CD4-positive, alpha-beta memory T cell (primary cell): ENCODE data around the gene TPGS1. TPM values are rescaled to one million over a fixed set of nuclear protein-coding genes. Genes with fewer than 3 reads are reported as not detected.
A peak's percentile ranks its signal among the peaks of the same experiment; 100 is the strongest.

Experiments
- CTCF ChIA-PET: fragments of 350-600 bp; sonication (Branson Sonifier 250); formaldehyde crosslinking; loops from one replicate; lab custom pipeline; 2021; ENCODE audit warnings: inconsistent platforms; ENCODE audit not compliant: partially characterized antibody; lab: Charles Lee
- POLR2A ChIA-PET: fragments of 350-600 bp; sonication (Branson Sonifier 250); formaldehyde crosslinking; loops from one replicate; lab custom pipeline; 2021; ENCODE audit not compliant: partially characterized antibody; lab: Charles Lee
- DNase-seq, 5 donors: peaks; one replicate each; pipeline versions ENCODE4 v3.0.0 to v3.0.0-alpha.2; 2020 to 2022; ENCODE audit warnings: mixed read lengths in 1 of 5
- H3K27ac ChIP-seq: one replicate; pipeline ENCODE4 v1.7.0; 2013; ENCODE audit warnings: low read depth, low read length
- H3K27me3 ChIP-seq: 2 replicates; pipeline ENCODE4 v1.7.0; 2013; ENCODE audit warnings: mild to moderate bottlenecking, low read length, moderate library complexity; ENCODE audit not compliant: insufficient read depth
- H3K36me3 ChIP-seq: 2 replicates; pipeline ENCODE4 v1.7.0; 2013; ENCODE audit warnings: mild to moderate bottlenecking, low read length, moderate library complexity; ENCODE audit not compliant: insufficient read depth
- H3K4me1 ChIP-seq: 2 replicates; pipeline ENCODE4 v1.7.0; 2013; ENCODE audit warnings: mild to moderate bottlenecking, low read length, moderate library complexity; ENCODE audit not compliant: insufficient read depth
- H3K4me3 ChIP-seq, 2 donors: one replicate each; pipeline ENCODE4 v1.7.0; 2013; ENCODE audit warnings: low read length in 2 of 2, mild to moderate bottlenecking in 1 of 2
- H3K9me3 ChIP-seq, 2 donors: one replicate each; pipeline ENCODE4 v1.7.0; 2013; ENCODE audit warnings: low read length in 2 of 2, control low read depth in 1 of 2; ENCODE audit not compliant: control insufficient read depth in 1 of 2
- H3K27ac Mint-ChIP-seq, 7 donors: one replicate each; pipeline ENCODE4 v1.8.0; 2020 to 2021; ENCODE audit warnings: mixed read lengths in 7 of 7, mild to moderate bottlenecking in 6 of 7, inconsistent platforms in 3 of 7, moderate library complexity in 3 of 7
- H3K27me3 Mint-ChIP-seq, 2 donors: one replicate each; pipeline ENCODE4 v1.8.0; 2020 to 2021; ENCODE audit warnings: mixed read lengths in 2 of 2
- H3K36me3 Mint-ChIP-seq, 2 donors: one replicate each; pipeline ENCODE4 v1.8.0; 2020 to 2021; ENCODE audit warnings: mixed read lengths in 2 of 2, inconsistent platforms in 1 of 2, mild to moderate bottlenecking in 1 of 2
- H3K4me1 Mint-ChIP-seq, 4 donors: one replicate each; pipeline ENCODE4 v1.8.0; 2020 to 2021; ENCODE audit warnings: mixed read lengths in 4 of 4, mild to moderate bottlenecking in 1 of 4
- H3K4me3 Mint-ChIP-seq, 8 donors: one replicate each; pipeline ENCODE4 v1.8.0; 2020 to 2021; ENCODE audit warnings: mixed read lengths in 8 of 8, mild to moderate bottlenecking in 7 of 8, moderate library complexity in 6 of 8, inconsistent platforms in 3 of 8
- H3K9me3 Mint-ChIP-seq, 8 donors: one replicate each; pipeline ENCODE4 v1.8.0; 2020 to 2021; ENCODE audit warnings: mixed read lengths in 8 of 8, mild to moderate bottlenecking in 5 of 8, inconsistent platforms in 3 of 8, moderate library complexity in 1 of 8
- intact Hi-C: fragments of 100-400 bp; cut with micrococcal nuclease; formaldehyde crosslinking; loops from one replicate; pipeline ENCODE4 v1.15.1; 2023
- polyA plus RNA-seq, 2 donors: library from polyadenylated mRNA; unstranded; fragments of 300-500 nt; fragmentation: Illumina TruSeq; gene quantifications; one replicate each; pipeline ENCODE4 v1.2.3, GENCODE V29; 2021
- total RNA-seq, 2 experiments: library from RNA; stranded (reverse); gene quantifications; one replicate each; pipeline ENCODE4 v1.2.3, GENCODE V29; 2021

Gene TPGS1
- total and polyA plus RNA-seq, 4 experiments from 2014 or later = 22.2 to 37.6 (median 31.9) TPM

DNA sequence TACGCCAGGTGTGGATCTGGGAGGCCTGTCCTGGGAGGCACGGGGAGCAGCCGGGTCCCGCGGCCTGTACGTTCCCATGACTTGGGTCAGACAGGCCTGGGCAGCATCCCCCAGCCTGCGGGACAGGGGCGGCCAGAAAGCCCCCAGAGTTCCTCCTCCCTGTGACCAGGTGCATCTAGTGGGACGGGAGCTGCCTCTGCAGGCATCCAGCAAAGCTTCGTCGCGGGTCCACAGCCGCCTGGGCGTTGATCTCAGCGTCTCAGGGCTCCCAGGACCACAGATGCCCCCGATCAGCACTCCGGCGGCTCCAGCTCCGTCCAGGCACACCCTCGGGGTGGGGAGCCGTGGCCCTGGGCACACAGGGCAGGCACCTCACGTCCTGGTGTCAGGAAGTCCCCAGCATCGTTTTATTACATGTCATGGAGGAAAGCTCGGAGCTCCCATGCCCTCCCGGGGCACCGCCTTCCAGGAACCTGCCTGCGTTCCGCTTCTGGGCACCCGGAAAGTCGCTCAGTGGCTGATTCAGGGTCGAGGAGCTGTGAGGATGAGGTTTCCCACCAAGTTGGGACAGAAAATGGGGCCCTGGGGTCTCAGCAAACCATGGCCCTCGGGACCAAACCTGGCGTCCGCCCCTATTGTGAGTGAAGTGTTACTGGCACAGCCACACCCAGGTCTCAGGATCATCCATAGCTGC, 35.0 kb downstream of the TPGS1 start:
- no peak for DNase-seq
- intact Hi-C loops = no loop called here
- Histone ChIP-seq H3K27ac (no peak overlapping the region), H3K27me3 (no peaks in the 10 kb centered on the region), H3K4me3 (no peak overlapping the region), H3K9me3 (no peaks in the 10 kb centered on the region), H3K4me1 (peaks cover 23% of the 10 kb centered on the region), H3K36me3 (peaks cover 9% of the 10 kb centered on the region)
- H3K4me3 Mint-ChIP-seq = no peak overlapping the region
- no peaks in the 10 kb centered on the region for H3K9me3 Mint-ChIP-seq
- peak overlapping the region in 2 of 7 donors; percentile 64 to 85 for H3K27ac Mint-ChIP-seq
- peaks cover 8 to 14% of the 10 kb centered on the region in 2 donors for H3K36me3 Mint-ChIP-seq
- peaks cover 15 to 27% (median 20%) of the 10 kb centered on the region in 4 donors for H3K4me1 Mint-ChIP-seq
- H3K27me3 Mint-ChIP-seq = no peaks in the 10 kb centered on the region
- CTCF ChIA-PET = interaction anchor here (1.8 to 1.9 kb wide), 2 partner anchors 10 to 31 kb away, joined by 5 to 7 read pairs; no protein-coding TSS in a partner anchor
- POLR2A ChIA-PET = interaction anchor here (1.0 to 7.2 kb wide), 5 partner anchors 8 to 31 kb away, joined by 3 to 52 read pairs (median 3); partner anchors contain the start of genes BSG and CDC34

DNA sequence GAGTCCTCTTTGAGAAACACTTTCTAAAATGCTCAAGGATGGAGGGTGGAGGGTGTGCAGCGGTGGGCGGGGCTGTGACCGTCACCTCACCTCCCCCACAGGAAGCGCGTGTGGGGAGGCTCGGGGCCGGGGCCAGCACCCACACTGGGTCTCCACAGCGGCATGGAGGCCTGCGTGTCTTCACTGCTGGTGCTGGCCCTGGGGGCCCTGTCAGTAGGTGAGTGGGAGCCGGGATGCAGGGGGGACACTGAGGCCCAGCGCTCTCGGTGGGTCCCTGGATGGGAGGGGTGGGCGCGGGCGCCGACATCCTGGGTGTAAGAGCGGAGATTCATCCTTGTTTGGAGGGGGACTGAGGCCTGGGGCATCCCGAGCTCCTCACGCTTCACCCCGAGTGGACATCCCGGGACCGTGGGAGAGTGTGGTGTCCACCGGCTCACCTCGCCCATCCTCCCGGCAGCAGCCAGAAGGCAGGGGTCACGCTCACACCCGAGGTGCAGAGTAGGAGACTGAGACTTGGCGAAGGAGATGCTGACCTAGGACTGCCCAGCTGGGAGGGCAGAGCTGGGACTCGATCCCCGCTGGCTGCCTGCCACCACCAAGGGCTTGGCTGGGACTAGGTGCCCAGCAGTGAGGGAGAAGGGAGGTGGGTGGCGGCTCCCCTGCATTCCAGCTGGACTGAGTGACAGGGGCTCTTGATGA, 36.8 kb downstream of the TPGS1 start, which contains the start of gene GZMM:
Gene GZMM (plus strand): TSS at position 144 of the 699 bp plus-strand sequence. CDS start 19 bp downstream, at position 163.
- Histone ChIP-seq H3K4me1 (peaks cover 23% of the 10 kb centered on the region), H3K4me3 (peak within 1 kb of the TSS; percentile 61 to 72), H3K9me3 (no peaks in the 10 kb centered on the region), H3K36me3 (no peaks in the 10 kb centered on the region), H3K27ac (peak within 1 kb of the TSS; percentile 72), H3K27me3 (no peaks in the 10 kb centered on the region)
- Mint-ChIP-seq H3K27ac (peak within 1 kb of the TSS; percentile 85 to 95 (median 91)), H3K36me3 (peaks cover 0 to 11% of the 10 kb centered on the region in 2 donors), H3K27me3 (no peaks in the 10 kb centered on the region), H3K9me3 (no peaks in the 10 kb centered on the region), H3K4me3 (peak within 1 kb of the TSS; percentile 81 to 94 (median 88)), H3K4me1 (peaks cover 14 to 26% (median 18%) of the 10 kb centered on the region in 4 donors)
- DNase-seq = peak; percentile 82 to 86 (median 84)
- intact Hi-C loops = loop anchor here (1.0 to 2.0 kb wide), 2 partner anchors 13 to 33 kb away; partner anchors contain the start of gene CDC34
- CTCF ChIA-PET = no interaction called here
- POLR2A ChIA-PET = interaction anchor here (1.0 to 7.2 kb wide), 5 partner anchors 12 to 37 kb away, joined by 3 to 52 read pairs (median 7); partner anchors contain the start of genes BSG, CDC34 and TPGS1

DNA sequence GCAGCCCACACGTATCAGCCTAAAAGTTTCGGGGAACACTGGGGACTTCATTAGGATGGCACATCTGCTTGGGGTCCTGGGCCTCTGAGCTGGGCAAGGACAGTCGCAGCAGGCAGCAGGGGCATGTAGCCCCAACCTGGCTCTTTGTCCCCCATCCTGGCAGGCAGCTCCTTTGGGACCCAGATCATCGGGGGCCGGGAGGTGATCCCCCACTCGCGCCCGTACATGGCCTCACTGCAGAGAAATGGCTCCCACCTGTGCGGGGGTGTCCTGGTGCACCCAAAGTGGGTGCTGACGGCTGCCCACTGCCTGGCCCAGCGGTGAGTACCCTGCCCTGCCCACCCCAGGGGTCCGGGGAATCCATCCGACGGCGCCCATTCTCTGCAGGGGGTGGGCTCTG, 39.8 kb downstream of the TPGS1 start:
- H3K4me3 ChIP-seq = no peak overlapping the region
- H3K4me1 ChIP-seq = peaks cover 23% of the 10 kb centered on the region
- no peaks in the 10 kb centered on the region for H3K36me3 ChIP-seq
- DNase-seq = no peak
- no peaks in the 10 kb centered on the region for H3K27me3 ChIP-seq
- POLR2A ChIA-PET = interaction anchor here (7.2 kb wide), 1 partner anchor 15 kb away, joined by 52 read pairs; the partner anchor contains the start of gene CDC34
- H3K27me3 Mint-ChIP-seq = no peaks in the 10 kb centered on the region
- H3K9me3 ChIP-seq = no peaks in the 10 kb centered on the region
- H3K9me3 Mint-ChIP-seq = no peaks in the 10 kb centered on the region
- no peak overlapping the region for H3K4me3 Mint-ChIP-seq
- no peak overlapping the region for H3K27ac ChIP-seq
- intact Hi-C loops = no loop called here
- CTCF ChIA-PET = no interaction called here
- H3K27ac Mint-ChIP-seq = no peak overlapping the region
- peaks cover 0 to 9% of the 10 kb centered on the region in 2 donors for H3K36me3 Mint-ChIP-seq
- H3K4me1 Mint-ChIP-seq = peaks cover 15 to 29% (median 19%) of the 10 kb centered on the region in 4 donors

DNA sequence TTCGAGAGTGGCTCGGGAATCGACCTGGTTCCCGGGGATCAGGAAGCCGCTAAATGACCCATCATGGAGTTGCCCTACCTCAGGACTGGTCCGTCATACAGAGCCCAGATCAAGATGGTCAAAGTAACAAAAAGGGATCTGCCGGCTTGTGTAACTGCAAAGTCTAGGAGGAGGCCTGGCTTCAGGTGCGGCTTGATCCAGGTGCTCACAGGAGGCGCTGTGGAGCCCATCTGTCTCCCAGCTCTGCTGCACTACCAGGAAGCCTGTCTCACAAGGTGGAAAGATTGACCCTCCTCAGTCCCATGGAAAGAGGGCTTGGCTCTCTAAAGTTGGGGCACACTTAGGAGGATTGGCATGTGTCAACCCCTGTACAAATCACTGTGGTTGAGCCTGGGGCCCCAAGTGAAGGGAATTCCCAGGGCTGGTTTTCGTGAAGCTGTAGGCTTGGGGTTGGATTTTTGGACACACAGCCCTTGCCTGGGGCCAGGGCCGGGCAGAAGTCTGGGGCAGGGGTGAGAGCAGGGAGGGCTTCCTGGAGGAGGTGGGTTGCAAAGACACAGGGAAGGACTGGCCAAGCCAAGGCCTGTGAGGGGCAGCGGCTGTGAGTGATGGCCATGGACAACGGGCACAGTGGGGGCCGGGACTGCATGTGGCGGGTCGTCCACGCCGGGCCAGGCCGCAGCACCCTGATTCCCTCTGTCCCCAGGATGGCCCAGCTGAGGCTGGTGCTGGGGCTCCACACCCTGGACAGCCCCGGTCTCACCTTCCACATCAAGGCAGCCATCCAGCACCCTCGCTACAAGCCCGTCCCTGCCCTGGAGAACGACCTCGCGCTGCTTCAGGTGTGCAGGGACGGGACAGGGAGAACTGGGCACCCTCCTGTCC, 40.8 kb downstream of the TPGS1 start:
- intact Hi-C loops = no loop called here
- POLR2A ChIA-PET = no interaction called here
- no peak for DNase-seq
- Histone ChIP-seq H3K36me3 (no peaks in the 10 kb centered on the region), H3K4me3 (no peak overlapping the region), H3K27me3 (no peaks in the 10 kb centered on the region), H3K9me3 (no peaks in the 10 kb centered on the region), H3K27ac (no peak overlapping the region), H3K4me1 (peaks cover 22% of the 10 kb centered on the region)
- Mint-ChIP-seq H3K4me1 (peaks cover 15 to 28% (median 18%) of the 10 kb centered on the region in 4 donors), H3K36me3 (peaks cover 0 to 9% of the 10 kb centered on the region in 2 donors), H3K27ac (peak overlapping the region in 2 of 7 donors; percentile 17 to 29), H3K27me3 (no peaks in the 10 kb centered on the region), H3K4me3 (no peak overlapping the region), H3K9me3 (no peaks in the 10 kb centered on the region)
- CTCF ChIA-PET = no interaction called here

DNA sequence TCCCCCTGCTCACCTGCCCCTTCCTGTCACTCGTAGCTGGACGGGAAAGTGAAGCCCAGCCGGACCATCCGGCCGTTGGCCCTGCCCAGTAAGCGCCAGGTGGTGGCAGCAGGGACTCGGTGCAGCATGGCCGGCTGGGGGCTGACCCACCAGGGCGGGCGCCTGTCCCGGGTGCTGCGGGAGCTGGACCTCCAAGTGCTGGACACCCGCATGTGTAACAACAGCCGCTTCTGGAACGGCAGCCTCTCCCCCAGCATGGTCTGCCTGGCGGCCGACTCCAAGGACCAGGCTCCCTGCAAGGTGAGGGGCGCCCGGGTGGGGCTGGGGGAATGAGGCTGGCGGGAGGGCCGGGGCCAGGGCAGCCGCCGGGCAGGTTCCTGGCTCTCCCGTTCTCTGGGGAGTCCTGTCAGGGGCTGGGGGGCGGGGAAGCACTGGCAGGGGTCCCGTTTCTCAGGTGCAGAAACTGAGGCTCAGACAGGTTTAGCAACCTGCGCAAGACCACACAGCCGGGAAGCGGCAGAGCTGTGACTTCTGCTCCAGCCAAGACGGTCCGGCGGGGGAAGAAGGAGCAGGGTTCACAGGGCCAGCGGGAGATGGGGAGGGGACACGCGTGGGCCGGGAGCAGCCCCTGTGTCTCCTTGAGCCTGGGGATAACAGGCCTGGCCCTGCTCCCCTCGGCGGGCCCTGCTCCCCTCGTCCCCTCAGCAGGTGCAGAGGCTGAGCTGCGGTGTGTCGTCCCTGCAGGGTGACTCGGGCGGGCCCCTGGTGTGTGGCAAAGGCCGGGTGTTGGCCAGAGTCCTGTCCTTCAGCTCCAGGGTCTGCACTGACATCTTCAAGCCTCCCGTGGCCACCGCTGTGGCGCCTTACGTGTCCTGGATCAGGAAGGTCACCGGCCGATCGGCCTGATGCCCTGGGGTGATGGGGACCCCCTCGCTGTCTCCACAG, 41.9 kb downstream of the TPGS1 start:
- H3K27ac Mint-ChIP-seq = no peak overlapping the region
- H3K4me3 Mint-ChIP-seq = no peak overlapping the region

DNA sequence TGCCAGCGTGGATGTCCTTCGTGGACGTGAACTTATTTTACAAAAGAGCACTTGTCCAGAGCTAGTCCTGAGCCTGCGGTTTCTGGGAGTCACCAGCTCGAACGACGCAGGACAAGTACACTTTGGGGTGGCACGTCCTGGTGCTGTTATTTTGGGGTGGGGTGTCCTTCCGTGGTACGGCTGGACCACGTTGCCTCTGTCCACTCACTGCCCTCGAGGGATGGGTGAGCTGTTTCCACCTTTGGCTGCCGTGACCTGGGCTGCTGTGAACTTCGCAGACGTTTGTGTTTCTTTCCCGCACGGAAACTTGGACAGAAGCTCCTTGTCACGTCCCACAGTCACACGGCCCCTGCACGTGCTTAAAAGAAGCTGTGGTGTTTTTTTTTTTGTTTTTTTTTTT, 47.5 kb downstream of the TPGS1 start:
- Mint-ChIP-seq H3K4me1 (peaks cover 0 to 4% (median under 1%) of the 10 kb centered on the region in 4 donors), H3K27me3 (no peaks in the 10 kb centered on the region), H3K4me3 (no peak overlapping the region), H3K9me3 (no peaks in the 10 kb centered on the region), H3K27ac (no peak overlapping the region), H3K36me3 (no peaks in the 10 kb centered on the region)
- Histone ChIP-seq H3K27me3 (no peaks in the 10 kb centered on the region), H3K4me3 (no peak overlapping the region), H3K27ac (no peak overlapping the region), H3K9me3 (no peaks in the 10 kb centered on the region), H3K4me1 (no peaks in the 10 kb centered on the region), H3K36me3 (no peaks in the 10 kb centered on the region)
- no peak for DNase-seq
- ChIA-PET CTCF (interaction anchor here (1.1 kb wide), 1 partner anchor 22 kb away, joined by 3 read pairs; no protein-coding TSS in a partner anchor), POLR2A (no interaction called here)
- intact Hi-C loops = no loop called here

More for the DNA sequence above, 41.9 kb downstream of the TPGS1 start:
- H3K4me3 ChIP-seq = no peak overlapping the region
- no peaks in the 10 kb centered on the region for H3K9me3 ChIP-seq
- no peaks in the 10 kb centered on the region for H3K27me3 Mint-ChIP-seq
- ChIA-PET CTCF (no interaction called here), POLR2A (no interaction called here)
- intact Hi-C loops = no loop called here
- H3K4me1 Mint-ChIP-seq = peaks cover 7 to 17% (median 9%) of the 10 kb centered on the region in 4 donors
- H3K27me3 ChIP-seq = no peaks in the 10 kb centered on the region
- H3K27ac ChIP-seq = no peak overlapping the region
- DNase-seq = no peak
- peaks cover 0 to 3% of the 10 kb centered on the region in 2 donors for H3K36me3 Mint-ChIP-seq
- H3K4me1 ChIP-seq = peaks cover 11% of the 10 kb centered on the region
- H3K36me3 ChIP-seq = no peaks in the 10 kb centered on the region
- no peaks in the 10 kb centered on the region for H3K9me3 Mint-ChIP-seq
